CD4-positive, CD25-positive, alpha-beta regulatory T cell (primary cell): ENCODE data around the gene SIGLEC9. TPM values are rescaled to one million over a fixed set of nuclear protein-coding genes. Genes with fewer than 3 reads are reported as not detected.

Experiments used
- ATAC-seq, 2 donors: fragments of 150-1000 bp; cut with Tn5 transposase; one replicate each; pipeline ENCODE4 v1.10.0; 2021; ENCODE audit warnings: low read depth in 2 of 2, moderate number of reproducible peaks in 2 of 2, moderate library complexity in 1 of 2
- DNase-seq, 3 donors: peaks; one replicate each; pipeline versions ENCODE4 v3.0.0 to v3.0.0-alpha.2; 2012 to 2022; ENCODE audit warnings: mixed read lengths in 1 of 3
- H3K27ac ChIP-seq: one replicate; pipeline ENCODE4 v1.7.0; 2013; ENCODE audit warnings: mild to moderate bottlenecking, low read length; ENCODE audit not compliant: insufficient read depth, poor library complexity, severe bottlenecking
- H3K27me3 ChIP-seq: one replicate; pipeline ENCODE4 v1.7.0; 2013; ENCODE audit warnings: low read length; ENCODE audit not compliant: control insufficient read depth, insufficient read depth
- H3K36me3 ChIP-seq: one replicate; pipeline ENCODE4 v1.7.0; 2013; ENCODE audit warnings: mild to moderate bottlenecking, low read length, moderate library complexity; ENCODE audit not compliant: control insufficient read depth, insufficient read depth
- H3K4me1 ChIP-seq: 2 replicates; pipeline ENCODE4 v1.7.0; 2013; ENCODE audit warnings: mild to moderate bottlenecking, low read length; ENCODE audit not compliant: insufficient read depth, control insufficient read depth, poor library complexity, severe bottlenecking
- H3K4me3 ChIP-seq: one replicate; pipeline ENCODE4 v1.7.0; 2013; ENCODE audit warnings: low read depth, mild to moderate bottlenecking, low read length, moderate library complexity
- H3K9me3 ChIP-seq, 2 experiments: 1 replicate in 1 of 2; 2 replicates in 1 of 2; pipeline ENCODE4 v1.7.0; 2013; ENCODE audit warnings: low read length in 2 of 2, mild to moderate bottlenecking in 1 of 2, moderate library complexity in 1 of 2; ENCODE audit not compliant: control insufficient read depth in 2 of 2
- H3K27ac Mint-ChIP-seq, 3 donors: one replicate each; pipeline ENCODE4 v1.8.0; 2020 to 2022; ENCODE audit warnings: mild to moderate bottlenecking in 3 of 3, mixed read lengths in 3 of 3, moderate library complexity in 2 of 3
- H3K27me3 Mint-ChIP-seq: one replicate; pipeline ENCODE4 v1.8.0; 2022; ENCODE audit warnings: mild to moderate bottlenecking, mixed read lengths
- H3K36me3 Mint-ChIP-seq: one replicate; pipeline ENCODE4 v1.8.0; 2020; ENCODE audit warnings: mixed read lengths
- H3K4me1 Mint-ChIP-seq, 4 donors: one replicate each; pipeline ENCODE4 v1.8.0; 2020 to 2022; ENCODE audit warnings: mixed read lengths in 4 of 4, mild to moderate bottlenecking in 1 of 4
- H3K4me3 Mint-ChIP-seq, 4 donors: one replicate each; pipeline ENCODE4 v1.8.0; 2020 to 2022; ENCODE audit warnings: mild to moderate bottlenecking in 4 of 4, mixed read lengths in 4 of 4, moderate library complexity in 3 of 4
- H3K9me3 Mint-ChIP-seq, 7 donors: one replicate each; pipeline ENCODE4 v1.8.0; 2020 to 2022; ENCODE audit warnings: mixed read lengths in 7 of 7, mild to moderate bottlenecking in 3 of 7, moderate library complexity in 2 of 7
- polyA plus RNA-seq, 4 donors: library from polyadenylated mRNA; unstranded; fragments of 300-500 nt; fragmentation: Illumina TruSeq; gene quantifications; one replicate each; pipeline ENCODE4 v1.2.3, GENCODE V29; 2021
- total RNA-seq: library from RNA; stranded (reverse); gene quantifications from one replicate; pipeline ENCODE4 v1.2.3, GENCODE V29; 2022

Gene SIGLEC9
- total RNA-seq (1.1 TPM), polyA plus RNA-seq (under 1 TPM in 3 of 4 donors, not detected in 1; 0.33 to 0.52 (median 0.37) TPM)

DNA sequence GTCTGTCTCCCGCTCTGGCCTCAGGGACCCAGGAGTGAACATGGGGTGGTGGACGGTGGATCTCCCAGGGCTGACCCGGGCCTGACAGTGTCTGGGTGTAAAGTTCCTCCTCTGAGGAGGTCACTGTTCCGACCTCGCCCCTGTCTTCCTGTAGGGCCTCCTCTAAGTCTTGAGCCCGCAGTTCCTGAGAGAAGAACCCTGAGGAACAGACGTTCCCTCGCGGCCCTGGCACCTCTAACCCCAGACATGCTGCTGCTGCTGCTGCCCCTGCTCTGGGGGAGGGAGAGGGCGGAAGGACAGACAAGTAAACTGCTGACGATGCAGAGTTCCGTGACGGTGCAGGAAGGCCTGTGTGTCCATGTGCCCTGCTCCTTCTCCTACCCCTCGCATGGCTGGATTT, at the start of gene SIGLEC9:
SIGLEC9 (plus strand) TSS at position 178 of the 400 bp plus-strand sequence; CDS start at position 247, 69 bp downstream.
- Histone ChIP-seq H3K4me3 (peak within 1 kb of the TSS; percentile 33), H3K27me3 (no peaks in the 10 kb centered on the region), H3K4me1 (peaks cover 59% of the 10 kb centered on the region), H3K27ac (peak within 1 kb of the TSS; percentile 63), H3K9me3 (no peaks in the 10 kb centered on the region), H3K36me3 (no peaks in the 10 kb centered on the region)
- no peak for ATAC-seq
- no peaks in the 10 kb centered on the region for H3K27me3 Mint-ChIP-seq
- H3K4me1 Mint-ChIP-seq: peaks cover 0 to 86% (median 42%) of the 10 kb centered on the region in 4 donors
- DNase-seq: no peak
- H3K4me3 Mint-ChIP-seq: peak within 1 kb of the TSS; percentile 7 to 83 (median 77)
- peaks cover 7% of the 10 kb centered on the region for H3K36me3 Mint-ChIP-seq
- H3K9me3 Mint-ChIP-seq: peaks cover 0 to 6% (median 3%) of the 10 kb centered on the region in 7 donors
- H3K27ac Mint-ChIP-seq: peak within 1 kb of the TSS; percentile 92 to 98 (median 98)

GRCh38 chr19:51075998-51076397, 48.7 kb upstream of the SIGLEC9 start:
- Histone ChIP-seq H3K9me3 (peaks cover 0 to 8% of the 10 kb centered on the region in 2 experiments), H3K27me3 (peaks cover 2% of the 10 kb centered on the region), H3K4me3 (no peak overlapping the region), H3K27ac (no peak overlapping the region), H3K4me1 (no peaks in the 10 kb centered on the region), H3K36me3 (no peaks in the 10 kb centered on the region)
- H3K27ac Mint-ChIP-seq: no peak overlapping the region
- H3K4me1 Mint-ChIP-seq: peaks cover 0 to 3% (median 0%) of the 10 kb centered on the region in 4 donors
- peaks cover 0 to 8% (median 6%) of the 10 kb centered on the region in 7 donors for H3K9me3 Mint-ChIP-seq
- ATAC-seq: no peak
- no peak for DNase-seq
- H3K36me3 Mint-ChIP-seq: no peaks in the 10 kb centered on the region
- H3K4me3 Mint-ChIP-seq: no peak overlapping the region
- peaks cover 11% of the 10 kb centered on the region for H3K27me3 Mint-ChIP-seq

- Histone ChIP-seq H3K4me3 (no peak overlapping the region), H3K27me3 (peaks cover 2% of the 10 kb centered on the region), H3K36me3 (no peaks in the 10 kb centered on the region), H3K27ac (no peak overlapping the region), H3K9me3 (peaks cover 0 to 8% of the 10 kb centered on the region in 2 experiments), H3K4me1 (no peaks in the 10 kb centered on the region)
- DNase-seq: no peak
- Mint-ChIP-seq H3K27ac (no peak overlapping the region), H3K9me3 (peaks cover 0 to 8% (median 6%) of the 10 kb centered on the region in 7 donors), H3K27me3 (peaks cover 11% of the 10 kb centered on the region), H3K36me3 (no peaks in the 10 kb centered on the region), H3K4me3 (no peak overlapping the region), H3K4me1 (peaks cover 0 to 3% (median 0%) of the 10 kb centered on the region in 4 donors)
- ATAC-seq: no peak
Observed at GRCh38 chr19:51076631-51077213, 48.0 kb upstream of the SIGLEC9 start.

DNA sequence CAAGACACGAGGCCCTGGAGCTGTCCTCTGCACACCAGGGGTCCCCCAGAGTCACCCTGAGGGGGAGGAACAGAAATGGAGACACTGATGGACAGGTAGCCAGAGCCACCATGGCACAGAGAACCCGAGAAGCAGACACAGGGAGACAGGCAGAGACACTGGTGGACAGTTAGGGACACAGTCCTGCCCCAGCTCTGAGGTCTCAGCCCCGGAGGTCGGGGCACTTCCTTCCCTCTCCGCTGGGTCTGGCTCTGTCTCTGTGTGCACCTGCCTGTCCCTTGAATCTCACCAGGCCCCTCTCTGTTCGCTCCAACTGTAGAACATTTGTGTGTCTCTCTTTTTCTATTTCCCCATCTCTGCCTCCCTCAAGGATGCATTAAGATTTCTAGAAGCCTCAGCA, 46.6 kb upstream of the SIGLEC9 start:
- Histone ChIP-seq H3K4me3 (no peak overlapping the region), H3K27ac (no peak overlapping the region), H3K27me3 (peaks cover 2% of the 10 kb centered on the region), H3K36me3 (no peaks in the 10 kb centered on the region), H3K4me1 (no peaks in the 10 kb centered on the region), H3K9me3 (peaks cover 0 to 8% of the 10 kb centered on the region in 2 experiments)
- no peaks in the 10 kb centered on the region for H3K36me3 Mint-ChIP-seq
- H3K4me3 Mint-ChIP-seq: no peak overlapping the region
- H3K4me1 Mint-ChIP-seq: peaks cover 0 to 3% (median 0%) of the 10 kb centered on the region in 4 donors
- ATAC-seq: no peak
- peaks cover 0 to 8% (median 4%) of the 10 kb centered on the region in 7 donors for H3K9me3 Mint-ChIP-seq
- peaks cover 19% of the 10 kb centered on the region for H3K27me3 Mint-ChIP-seq
- no peak for DNase-seq
- H3K27ac Mint-ChIP-seq: no peak overlapping the region

DNA sequence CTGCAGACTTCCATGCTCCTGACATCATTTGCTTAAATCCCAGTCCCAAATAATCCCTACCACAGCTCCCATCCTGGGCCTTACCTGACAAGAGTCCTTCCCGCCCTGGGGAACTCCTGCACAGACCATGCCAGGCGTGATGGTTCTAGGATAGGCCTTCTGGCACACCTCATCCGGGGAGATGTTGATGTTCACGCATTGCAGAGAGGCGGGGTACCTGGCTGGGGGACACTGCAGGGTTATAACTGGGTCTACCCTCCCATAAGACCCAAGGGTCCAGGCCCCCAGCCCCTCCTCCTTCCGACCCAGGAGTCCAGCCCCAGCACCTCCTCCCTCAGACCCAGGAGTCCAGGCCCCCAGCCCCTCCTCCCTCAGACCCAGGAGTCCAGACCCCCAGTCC, 46.0 kb upstream of the SIGLEC9 start:
- H3K36me3 ChIP-seq: no peaks in the 10 kb centered on the region
- Mint-ChIP-seq H3K4me3 (no peak overlapping the region), H3K9me3 (peaks cover 0 to 7% (median 4%) of the 10 kb centered on the region in 7 donors), H3K4me1 (peaks cover 0 to 4% (median 1%) of the 10 kb centered on the region in 4 donors), H3K36me3 (peaks cover 5% of the 10 kb centered on the region), H3K27me3 (peaks cover 21% of the 10 kb centered on the region), H3K27ac (no peak overlapping the region)
- H3K4me1 ChIP-seq: no peaks in the 10 kb centered on the region
- no peak for ATAC-seq
- peaks cover 2% of the 10 kb centered on the region for H3K27me3 ChIP-seq
- peaks cover 0 to 4% of the 10 kb centered on the region in 2 experiments for H3K9me3 ChIP-seq
- no peak overlapping the region for H3K27ac ChIP-seq
- no peak for DNase-seq
- no peak overlapping the region for H3K4me3 ChIP-seq

- H3K36me3 ChIP-seq: no peaks in the 10 kb centered on the region
- no peaks in the 10 kb centered on the region for H3K9me3 ChIP-seq
- H3K9me3 Mint-ChIP-seq: peaks cover 0 to 4% (median 0%) of the 10 kb centered on the region in 7 donors
- no peaks in the 10 kb centered on the region for H3K4me1 ChIP-seq
- no peak overlapping the region for H3K4me3 Mint-ChIP-seq
- no peak overlapping the region for H3K27ac Mint-ChIP-seq
- DNase-seq (no peak), ATAC-seq (no peak)
- peaks cover 0 to 4% (median 1%) of the 10 kb centered on the region in 4 donors for H3K4me1 Mint-ChIP-seq
- H3K27ac ChIP-seq: no peak overlapping the region
- H3K36me3 Mint-ChIP-seq: peaks cover 5% of the 10 kb centered on the region
- peaks cover 16% of the 10 kb centered on the region for H3K27me3 Mint-ChIP-seq
- peaks cover 2% of the 10 kb centered on the region for H3K27me3 ChIP-seq
- no peak overlapping the region for H3K4me3 ChIP-seq
Observed at GRCh38 chr19:51079481-51080110, 45.1 kb upstream of the SIGLEC9 start.

- H3K4me1 Mint-ChIP-seq: peaks cover 0 to 4% (median 1%) of the 10 kb centered on the region in 4 donors
- no peak for ATAC-seq
- peaks cover 16% of the 10 kb centered on the region for H3K27me3 Mint-ChIP-seq
- no peak overlapping the region for H3K27ac ChIP-seq
- H3K36me3 ChIP-seq: no peaks in the 10 kb centered on the region
- H3K4me3 ChIP-seq: no peak overlapping the region
- no peak overlapping the region for H3K27ac Mint-ChIP-seq
- H3K4me1 ChIP-seq: no peaks in the 10 kb centered on the region
- DNase-seq: no peak
- H3K4me3 Mint-ChIP-seq: no peak overlapping the region
- peaks cover 10% of the 10 kb centered on the region for H3K36me3 Mint-ChIP-seq
- no peaks in the 10 kb centered on the region for H3K9me3 ChIP-seq
- peaks cover 0 to 5% (median 0%) of the 10 kb centered on the region in 7 donors for H3K9me3 Mint-ChIP-seq
- H3K27me3 ChIP-seq: no peaks in the 10 kb centered on the region
Observed at GRCh38 chr19:51081476-51081875, 43.2 kb upstream of the SIGLEC9 start.
